ENCODE data around the gene MYO1G.
"Not testable (repeated sequence)": the region's sequence is repeated elsewhere in the genome, so short reads cannot be mapped to it uniquely, and the experiment has no call there.

MYO1G gene

DNA sequence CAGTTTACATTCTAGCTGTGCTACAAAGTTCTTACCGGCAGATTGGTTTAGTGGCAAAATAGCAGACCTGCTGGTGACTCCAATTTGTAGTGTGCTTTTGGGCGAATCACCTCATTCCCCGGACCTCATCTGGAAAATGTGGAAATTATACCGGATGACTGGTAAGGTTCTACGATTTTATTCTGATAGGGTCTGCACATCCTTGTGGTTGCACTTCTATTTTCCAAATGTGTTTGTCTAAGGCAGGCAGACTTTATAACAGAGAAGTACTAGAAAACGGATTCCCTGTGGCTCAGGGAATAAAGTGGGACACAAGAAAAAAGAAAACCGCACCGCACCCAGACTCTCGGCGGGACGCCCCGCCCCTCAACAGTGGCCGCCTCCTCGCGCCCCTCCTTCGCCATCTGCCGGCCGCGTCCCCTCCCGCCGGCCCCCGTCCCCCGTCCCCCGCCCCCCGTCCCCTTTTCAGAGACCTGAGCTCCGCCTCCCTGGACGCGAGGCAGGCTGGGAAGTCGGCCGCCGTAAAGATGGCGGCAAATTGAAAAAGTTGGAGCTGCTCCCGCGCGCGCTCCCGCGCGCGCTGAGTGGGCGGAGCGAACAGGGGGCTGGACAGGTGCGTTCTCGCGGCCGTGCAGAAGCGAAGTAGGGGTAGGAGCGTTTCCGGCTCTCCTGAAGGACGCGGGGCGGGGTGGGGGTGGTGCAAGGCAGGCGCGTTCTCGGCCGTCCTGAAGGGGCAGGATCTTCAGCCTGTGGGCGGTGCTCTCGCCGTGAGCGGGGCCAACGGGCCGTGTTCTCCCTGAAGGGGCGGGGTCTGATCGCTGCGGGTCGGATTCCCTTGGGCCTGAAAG lies 20.7 kb upstream of the MYO1G start:
- DNase-seq (ENCODE audit: low read depth) = peak; percentile 99

DNA sequence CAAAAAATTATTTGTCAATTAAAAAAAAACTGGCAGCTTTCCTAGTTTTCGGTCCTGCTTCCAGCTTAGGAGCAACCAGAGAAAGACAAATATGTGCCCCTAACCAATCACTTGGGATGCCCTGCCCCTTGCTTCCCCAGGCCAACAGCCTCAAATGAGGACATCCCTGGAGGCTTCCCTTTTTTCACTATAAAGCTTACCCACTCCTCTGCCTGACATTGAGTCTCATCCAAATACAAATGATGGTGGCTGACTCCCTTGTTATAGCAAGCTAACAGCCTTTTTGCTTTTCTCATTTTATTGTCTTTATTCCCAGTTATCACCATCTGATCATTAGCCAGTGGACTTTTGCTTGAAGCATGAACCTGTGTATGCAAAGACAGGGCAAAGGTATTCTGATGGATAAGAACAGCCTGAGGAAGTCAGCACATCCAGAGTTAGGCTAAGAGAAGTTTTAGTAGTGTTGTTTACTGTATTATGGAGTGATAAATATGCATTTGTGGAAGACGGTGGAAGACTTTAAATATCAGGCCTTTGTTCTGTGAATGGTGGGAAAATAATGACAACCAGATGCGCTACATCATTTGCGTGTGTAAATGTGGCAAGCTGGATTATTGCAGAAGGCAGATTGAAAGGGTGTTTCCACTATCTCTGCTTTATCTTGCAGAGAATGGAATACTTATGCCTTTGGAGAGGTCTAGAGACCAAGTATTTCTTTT lies 19.5 kb upstream of the MYO1G start:
- no peak for DNase-seq (ENCODE audit: low read depth)

DNA sequence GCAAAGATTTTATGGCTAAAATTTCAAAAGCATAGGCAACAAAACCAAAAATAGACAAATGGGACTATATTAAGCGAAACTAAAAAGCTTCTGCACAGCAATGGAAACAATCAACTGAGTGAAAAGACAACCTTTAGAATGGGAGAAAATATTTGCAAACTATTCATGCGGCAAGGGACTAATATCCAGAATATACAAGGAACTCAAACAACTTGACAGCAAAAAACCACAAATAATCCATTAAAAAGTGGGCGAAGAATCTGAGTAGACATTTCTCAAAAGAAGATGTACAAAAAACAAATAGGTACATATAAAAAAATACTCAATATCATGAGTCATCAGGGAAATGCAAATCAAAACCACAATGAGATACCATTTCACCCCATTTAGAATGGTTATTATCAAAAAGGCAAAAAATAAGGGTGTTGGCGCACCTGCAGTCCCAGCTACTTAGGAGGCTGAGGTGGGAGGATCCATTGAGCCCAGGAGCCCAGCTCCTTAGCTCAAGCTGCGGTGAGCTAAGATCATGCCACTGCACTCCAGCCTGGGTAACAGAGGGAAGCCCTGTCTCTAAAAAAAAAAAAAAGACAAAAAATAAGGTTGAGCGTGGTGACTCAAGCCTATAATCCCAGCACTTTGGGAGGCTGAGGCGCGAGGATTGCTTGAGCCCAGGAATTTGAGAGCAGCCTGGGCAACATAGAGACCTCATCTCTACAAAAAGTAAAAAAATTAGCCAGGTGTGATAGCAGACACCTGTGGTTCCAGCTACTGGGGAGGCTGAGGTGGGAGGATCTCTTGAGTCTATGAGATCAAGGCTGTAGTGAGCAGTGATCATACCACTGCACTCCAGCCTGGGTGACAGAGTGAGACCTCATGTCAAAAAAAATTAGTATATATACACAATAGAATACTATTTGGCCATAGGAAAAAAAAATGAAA lies 17.0 kb upstream of the MYO1G start:
- DNase-seq (ENCODE audit: low read depth) = no peak

DNA sequence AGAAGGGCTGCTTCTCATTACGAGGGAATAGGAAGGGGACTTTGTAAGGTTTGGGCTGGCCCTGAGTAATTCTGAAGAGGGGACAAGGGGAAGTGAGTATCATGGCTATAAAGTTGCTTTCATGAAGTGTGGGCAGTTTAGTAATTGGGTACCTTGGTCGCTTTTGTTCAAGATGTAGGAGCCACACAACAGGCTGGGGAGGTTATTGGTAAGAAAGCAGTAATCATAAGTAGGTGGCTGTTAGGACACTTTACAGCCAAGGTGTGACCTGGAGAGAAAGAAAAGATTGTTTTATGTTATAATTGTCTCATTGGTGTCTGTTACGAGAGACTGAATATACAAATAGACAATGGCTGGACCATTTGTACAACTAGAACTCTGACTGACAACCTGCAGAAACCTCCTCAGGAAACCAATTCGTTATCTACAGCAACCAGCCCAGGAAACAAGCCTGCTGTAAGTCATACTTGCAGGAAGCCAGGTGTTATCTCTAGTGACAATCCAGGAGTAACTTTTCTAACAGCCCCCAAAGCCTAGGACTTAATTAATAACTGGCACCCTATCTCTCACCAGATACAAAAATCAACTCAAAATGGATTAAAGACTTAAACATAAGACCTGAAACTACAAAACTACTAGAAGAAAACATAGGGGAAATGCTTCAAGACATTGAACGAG lies 16.2 kb upstream of the MYO1G start:
- no peak for DNase-seq (ENCODE audit: low read depth)

DNA sequence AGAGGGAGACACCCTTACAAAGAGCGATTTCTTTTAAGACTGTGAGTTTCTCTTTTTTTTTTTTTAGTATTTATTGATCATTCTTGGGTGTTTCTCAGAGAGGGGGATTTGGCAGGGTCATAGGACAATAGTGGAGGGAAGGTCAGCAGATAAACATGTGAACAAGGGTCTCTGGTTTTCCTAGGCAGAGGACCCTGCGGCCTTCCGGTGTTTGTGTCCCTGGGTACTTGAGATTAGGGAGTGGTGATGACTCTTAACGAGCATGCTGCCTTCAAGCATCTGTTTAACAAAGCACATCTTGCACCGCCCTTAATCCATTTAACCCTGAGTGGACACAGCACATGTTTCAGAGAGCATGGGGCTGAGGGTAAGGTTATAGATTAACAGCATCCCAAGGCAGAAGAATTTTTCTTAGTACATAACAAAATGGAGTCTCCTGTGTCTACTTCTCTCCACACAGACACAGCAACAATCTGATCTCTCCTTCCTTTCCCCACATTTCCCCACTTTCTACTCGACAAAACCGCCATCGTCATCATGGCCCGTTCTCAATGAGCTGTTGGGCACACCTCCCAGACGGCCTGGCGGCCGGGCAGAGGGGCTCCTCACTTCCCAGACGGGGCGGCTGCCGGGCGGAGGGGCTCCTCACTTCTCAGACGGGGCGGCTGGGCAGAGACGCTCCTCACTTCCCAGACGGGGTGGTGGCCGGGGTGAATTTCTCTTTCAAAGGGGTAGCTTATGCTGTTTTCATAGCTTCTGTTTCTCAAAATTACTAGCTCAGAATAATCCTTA lies 13.4 kb upstream of the MYO1G start:
- not testable (repeated sequence) for DNase-seq (ENCODE audit: low read depth)

DNA sequence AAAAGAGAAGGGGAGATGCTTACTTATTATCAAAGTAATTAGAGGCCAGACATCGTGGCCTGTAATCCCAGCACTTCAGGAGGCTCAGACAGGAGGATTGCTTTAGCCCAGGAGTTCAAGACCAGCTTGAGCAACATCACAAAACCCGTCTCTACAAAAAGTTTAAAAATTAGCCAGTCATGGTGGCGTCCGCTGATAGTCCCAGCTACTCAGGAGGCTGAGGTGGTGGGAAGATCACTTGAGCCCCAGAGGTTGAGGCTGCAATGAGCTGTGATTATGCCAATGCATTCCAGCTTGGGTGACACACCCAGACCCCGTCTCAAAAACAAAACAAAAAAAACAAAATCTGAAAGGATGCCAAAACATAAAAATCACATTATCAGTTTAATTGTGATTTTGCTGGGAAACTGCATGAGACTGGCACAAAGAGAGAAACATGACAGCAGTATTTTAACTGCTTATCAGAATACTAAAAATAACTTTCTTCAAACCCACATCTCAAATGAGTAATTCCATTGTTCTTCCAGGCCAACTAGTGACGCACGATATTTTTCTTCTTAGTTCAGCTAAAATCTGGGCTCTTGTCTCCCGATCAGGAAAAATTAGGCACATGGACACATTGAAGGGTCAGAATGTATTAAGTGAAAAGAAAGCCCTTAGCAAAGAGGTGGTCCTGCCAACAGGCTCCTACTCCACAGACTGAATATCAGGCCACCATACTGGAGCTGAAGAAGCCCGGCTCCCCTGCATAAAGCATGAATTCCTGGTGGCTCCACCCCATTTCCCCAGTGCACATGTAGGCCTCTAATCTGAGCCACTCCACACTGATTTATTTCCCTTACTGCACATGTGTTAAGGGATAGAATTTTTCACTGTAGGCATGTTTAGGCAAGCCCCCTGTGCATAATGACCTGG lies 11.6 kb upstream of the MYO1G start:
- no peak for DNase-seq (ENCODE audit: low read depth)

DNA sequence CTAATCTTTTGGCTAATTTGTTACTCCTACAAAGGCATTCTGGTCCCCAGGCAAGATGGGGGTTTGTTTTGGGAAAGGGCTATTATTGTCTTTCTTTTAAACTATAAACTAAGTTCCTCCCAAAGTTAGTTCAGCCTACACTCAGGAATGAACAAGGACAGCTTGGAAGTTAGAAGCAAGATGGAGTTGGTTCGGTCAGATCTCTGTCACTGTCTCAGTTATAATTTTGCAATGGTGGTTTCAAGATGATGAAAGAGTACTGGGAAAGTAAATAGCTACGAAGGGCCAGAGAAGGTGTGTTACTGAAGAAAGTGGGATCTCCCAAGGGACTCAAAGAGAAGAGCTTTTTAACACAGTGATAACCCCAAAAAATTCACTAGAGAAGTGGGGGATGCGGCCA lies 10.3 kb upstream of the MYO1G start:
- DNase-seq (ENCODE audit: low read depth) = no peak

DNA sequence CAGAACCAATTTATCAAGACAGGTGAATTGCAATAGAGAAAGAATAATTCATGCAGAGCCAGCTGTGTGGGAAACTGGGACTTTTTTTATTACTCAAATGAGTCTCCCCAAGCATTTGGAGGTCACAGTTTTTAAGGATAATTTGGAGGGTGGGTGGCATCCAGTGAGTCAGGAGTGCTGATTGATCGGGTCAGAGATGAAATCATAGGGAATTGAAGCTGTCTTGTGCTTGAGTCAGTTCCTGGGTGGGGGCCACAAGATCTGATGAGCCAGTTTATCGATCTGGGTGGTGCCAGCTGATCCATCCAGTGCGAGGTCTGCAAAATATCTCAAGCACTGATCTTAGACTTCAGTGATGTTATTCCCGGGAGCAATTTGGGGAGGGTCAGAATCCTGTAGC lies 9.9 kb upstream of the MYO1G start:
- no peak for DNase-seq (ENCODE audit: low read depth)

DNA sequence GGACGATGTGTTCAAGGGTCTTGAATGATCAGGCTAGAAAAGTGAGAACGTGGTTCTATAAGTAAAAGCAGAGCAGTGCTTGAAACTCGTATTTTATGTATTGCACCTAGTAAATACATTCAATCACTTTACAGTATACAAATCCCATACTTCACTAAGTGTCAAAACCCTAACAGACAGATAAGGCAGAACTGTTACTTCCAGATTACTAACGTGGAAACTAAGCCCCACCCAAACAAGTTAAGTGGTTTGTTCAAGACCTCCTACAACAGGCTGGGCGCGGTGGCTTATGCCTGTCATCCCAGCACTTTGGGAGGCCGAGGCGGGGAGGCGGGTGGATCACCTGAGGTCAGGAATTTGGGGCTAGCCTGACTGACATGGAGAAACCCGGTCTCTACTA lies 9.2 kb upstream of the MYO1G start:
- no peak for DNase-seq (ENCODE audit: low read depth)

DNA sequence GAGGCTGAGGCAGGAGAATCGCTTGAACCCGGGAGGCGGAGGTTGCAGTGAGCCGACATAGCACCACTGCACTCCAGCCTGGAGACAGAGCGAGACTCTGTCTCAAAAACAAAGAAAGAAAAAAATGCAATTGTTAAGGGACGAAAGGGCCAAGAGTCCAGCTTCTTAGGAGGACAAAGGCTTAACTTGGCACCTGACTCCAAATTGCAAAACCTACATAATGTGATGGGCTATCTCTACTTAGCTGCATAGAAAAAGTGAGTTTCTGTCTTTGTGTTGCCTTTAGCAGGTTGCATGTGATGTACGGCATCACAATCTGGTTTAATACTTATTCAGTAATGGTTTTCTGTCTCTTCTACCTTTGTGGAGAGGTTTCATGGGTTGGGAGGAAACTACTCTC lies 8.6 kb upstream of the MYO1G start:
- no peak for DNase-seq (ENCODE audit: low read depth)

DNA sequence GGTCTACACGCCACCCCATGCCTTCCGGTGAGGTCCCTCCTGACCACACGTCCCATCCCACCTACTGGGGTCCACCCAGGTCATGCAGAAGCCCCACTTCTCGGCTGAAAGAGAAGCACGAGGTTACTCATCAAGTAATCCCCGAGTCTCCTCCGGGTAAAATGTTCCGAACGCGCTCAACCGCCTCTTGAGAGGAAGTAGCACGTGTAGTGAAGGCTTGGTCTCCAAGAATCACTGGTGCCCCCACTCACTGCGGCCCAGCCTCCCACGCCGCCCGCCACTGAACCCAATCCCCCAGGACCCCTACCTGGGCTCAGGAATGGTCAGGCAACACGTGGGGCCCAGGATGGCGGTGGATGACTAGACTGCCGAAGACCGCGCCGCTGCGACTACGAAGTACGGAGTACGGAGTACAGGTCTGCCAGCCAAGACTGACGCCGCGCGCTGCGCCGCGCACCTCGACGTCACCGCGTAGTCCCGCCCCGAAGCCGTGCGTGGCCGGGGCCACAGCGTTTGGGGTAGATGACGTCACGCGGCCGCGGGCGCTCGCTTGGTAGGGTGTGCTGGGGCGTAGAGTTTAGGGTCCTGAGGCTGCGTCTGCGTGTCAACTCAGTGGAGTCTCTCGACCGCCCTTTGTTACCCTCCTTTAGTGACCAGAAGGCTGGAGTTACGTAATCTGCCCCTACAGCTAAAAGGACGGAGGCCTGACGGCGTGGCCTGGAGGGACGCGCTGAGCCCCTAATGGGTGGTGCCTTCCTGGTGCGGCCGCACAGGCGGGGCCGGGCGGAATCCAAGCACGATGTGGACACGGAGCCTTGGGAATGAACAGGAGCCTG lies 7.6 kb upstream of the MYO1G start:
- DNase-seq (ENCODE audit: low read depth) = peak; percentile 98

DNA sequence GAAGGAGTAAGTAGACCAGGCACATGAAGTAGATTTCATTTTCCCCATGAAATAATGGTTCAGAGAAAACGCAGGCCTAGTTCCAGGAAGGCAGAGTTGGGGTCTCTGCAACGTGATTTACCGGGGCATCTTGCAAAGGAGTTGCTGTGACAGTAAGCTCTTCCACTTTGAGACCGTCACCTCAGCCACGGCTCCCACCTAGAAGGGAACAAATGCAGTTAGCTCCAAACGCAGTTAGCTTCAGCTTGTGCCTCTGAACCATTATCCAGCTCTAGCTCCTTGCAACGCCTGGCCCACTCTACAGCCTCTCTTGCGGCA lies 7.0 kb upstream of the MYO1G start:
- no peak for DNase-seq (ENCODE audit: low read depth)

DNA sequence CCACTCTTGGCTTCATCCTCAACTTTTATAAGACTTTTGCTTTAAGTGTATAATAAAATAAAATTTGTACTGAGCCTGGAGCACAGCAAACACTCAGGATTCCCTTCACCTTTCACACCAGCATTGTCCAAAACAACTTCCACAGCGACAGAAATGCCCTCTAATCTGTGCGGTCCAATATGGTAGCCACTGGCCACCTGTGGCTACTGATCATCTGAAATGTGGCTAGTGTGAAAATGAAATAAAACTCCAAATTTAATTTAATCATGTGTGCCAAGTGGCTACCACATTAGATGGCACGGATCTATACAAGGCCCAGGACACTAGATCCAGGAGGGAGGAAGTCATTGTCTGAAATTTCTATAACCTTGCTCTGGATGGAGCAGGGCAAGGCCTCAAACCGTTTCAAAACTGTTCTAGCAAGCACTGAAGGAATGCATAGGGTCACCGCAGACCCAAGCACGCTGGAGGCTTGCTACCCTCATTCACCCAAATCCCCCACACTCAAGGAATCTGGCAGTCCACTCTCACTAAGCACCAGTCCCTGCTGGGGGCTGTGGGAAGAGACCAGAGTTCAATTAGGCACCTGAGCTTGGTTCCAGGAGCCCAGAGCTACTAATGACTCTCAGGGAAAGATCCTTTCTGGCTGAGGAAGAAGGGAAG lies 6.3 kb upstream of the MYO1G start:
- DNase-seq (ENCODE audit: low read depth) = no peak

DNA sequence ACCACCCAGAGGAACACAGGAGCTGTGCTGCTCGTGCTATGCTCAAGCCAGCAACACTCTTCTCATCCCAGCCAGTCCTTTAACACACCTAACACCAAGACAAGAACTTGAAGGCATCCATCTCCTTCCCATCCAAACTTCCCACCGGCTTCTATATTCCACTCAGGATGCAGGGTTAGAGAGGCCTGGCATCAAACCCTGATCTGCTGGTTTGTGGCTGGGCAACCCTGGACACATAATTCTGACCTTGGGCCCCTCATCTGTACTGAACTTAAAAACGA lies 5.6 kb upstream of the MYO1G start:
- no peak for DNase-seq (ENCODE audit: low read depth)

DNA sequence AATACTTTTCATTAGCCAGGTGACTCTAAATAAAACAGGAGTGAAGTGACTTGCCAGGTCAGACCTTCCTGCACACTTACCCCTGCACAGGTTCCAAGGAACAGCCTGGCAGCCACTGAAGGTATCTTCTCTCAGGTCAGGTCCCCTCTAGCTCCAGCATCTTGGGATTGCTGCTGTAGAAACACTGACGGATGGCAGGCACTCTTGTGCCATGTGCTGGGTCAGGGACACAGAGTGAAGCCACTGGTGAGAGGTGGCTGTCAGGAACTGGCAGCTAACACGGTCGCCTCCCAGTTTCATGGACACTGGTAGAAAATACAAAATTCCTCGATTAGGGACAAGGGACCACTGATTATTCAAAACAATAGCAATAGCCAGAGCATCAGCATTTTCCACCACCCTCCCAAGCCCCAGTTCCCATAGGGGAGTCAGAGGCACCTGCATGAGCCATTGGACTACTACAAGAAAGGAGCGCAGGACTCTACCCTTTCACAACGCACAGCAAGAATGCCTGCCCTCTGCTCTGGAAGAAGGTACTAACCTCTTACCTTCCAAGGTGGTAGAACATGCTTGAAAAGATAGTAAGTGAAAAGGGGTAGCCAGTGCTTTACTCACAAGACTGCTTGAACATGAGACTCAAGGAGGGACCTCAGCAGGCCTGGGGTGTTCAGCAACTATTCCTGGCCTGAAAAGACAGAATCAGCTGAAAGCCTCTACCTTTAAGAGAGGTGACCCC lies 5.1 kb upstream of the MYO1G start:
- no peak for DNase-seq (ENCODE audit: low read depth)

DNA sequence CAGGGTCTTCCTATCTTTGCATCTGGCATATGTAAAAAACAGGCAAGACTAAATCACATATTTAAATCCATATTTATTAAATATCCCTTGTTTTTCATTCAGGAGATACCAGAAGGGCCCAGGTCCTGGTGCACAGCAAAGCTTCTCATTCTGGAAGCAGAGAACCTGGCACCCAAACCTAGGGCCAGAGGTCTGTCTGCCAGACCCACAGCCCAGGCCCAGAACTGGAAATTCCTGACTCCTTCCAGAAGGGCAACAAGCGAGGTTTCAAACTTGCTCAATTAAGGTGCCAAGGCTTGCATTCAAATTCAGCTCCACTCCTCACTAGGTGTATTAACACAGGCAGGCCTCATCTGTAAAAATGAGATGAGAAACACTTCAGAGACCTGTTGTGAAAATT lies 4.2 kb upstream of the MYO1G start:
- DNase-seq (ENCODE audit: low read depth) = no peak

DNA sequence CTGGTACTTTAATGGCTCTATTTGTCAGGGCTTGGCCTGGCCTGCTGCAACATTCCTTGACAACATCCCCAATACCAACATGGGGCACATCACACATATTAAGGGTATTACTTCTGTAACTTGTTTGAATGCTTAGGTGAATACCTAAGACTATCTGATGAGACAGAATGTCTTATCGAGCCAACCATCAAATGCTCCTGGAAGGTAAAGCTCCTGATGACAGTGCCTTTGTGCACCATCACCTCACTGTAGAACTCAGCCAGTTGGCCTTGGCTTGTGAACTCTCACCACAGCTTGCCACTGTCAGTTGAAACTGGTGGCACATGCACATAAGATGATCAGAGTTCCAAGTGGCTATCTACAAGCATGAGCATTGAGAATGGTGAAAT lies 3.7 kb upstream of the MYO1G start:
- no peak for DNase-seq (ENCODE audit: low read depth)

DNA sequence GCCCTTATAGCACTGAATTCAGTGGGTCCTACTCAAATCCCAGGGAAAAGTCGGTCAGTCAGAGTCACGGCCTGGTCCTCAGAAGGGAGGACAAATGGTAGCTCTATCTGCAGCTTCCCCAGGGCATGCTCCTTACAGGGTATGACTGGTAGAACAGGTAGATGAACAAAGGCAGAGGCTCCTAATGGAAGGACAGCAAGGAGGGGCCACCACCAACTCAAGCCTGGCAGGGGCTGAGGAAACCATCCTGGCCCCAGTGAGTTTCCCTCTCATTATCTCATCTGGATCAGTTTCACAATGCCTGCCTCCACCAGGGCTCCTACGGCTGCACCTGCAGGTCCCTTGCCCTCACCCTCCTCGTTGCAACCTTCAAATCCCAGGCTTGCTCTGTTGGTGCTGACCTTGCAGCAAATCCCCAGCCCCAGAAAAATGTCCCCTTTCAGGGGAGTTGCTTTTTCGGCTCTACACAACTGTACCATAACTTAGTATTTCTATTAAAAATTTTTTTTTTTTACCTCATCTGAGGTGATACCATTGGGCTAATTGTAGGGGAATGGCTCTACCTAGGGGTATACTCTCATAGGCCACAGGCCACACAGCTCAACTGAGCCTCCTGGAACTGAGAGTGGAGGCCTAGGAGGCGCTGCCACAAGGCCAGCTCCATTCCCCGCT lies 2.4 kb upstream of the MYO1G start:
- peak; percentile 47 for DNase-seq (ENCODE audit: low read depth)
